Neuronal stem cell (in vitro differentiated cells): ENCODE measurements around the gene TMEM254.

Experiments
- DNase-seq: peaks from one replicate; pipeline ENCODE4 v3.0.0-alpha.2; 2013; ENCODE audit warnings: low spot score
- H2AFZ ChIP-seq: one replicate; pipeline ENCODE4 v1.6.1; 2013; ENCODE audit warnings: mild to moderate bottlenecking, low read length, inconsistent platforms
- H2AK5ac ChIP-seq: 2 replicates; pipeline ENCODE4 v1.6.1; 2013; ENCODE audit warnings: low read depth, mild to moderate bottlenecking, inconsistent platforms, low read length, moderate library complexity, mixed read lengths
- H2BK120ac ChIP-seq: 2 replicates; pipeline ENCODE4 v1.6.1; 2013; ENCODE audit warnings: low read depth, mild to moderate bottlenecking, inconsistent platforms, low read length, moderate library complexity, mixed read lengths
- H2BK12ac ChIP-seq: one replicate; pipeline ENCODE4 v1.6.1; 2013; ENCODE audit warnings: low read length, inconsistent platforms
- H2BK15ac ChIP-seq: 2 replicates; pipeline ENCODE4 v1.6.1; 2013; ENCODE audit warnings: mild to moderate bottlenecking, low read length, inconsistent platforms, mixed read lengths
- H2BK5ac ChIP-seq: one replicate; pipeline ENCODE4 v1.6.1; 2013; ENCODE audit warnings: inconsistent platforms, mild to moderate bottlenecking, low read length, moderate library complexity
- H3K14ac ChIP-seq: one replicate; pipeline ENCODE4 v1.6.1; 2013; ENCODE audit warnings: low read length, inconsistent platforms
- H3K18ac ChIP-seq: 2 replicates; pipeline ENCODE4 v1.6.1; 2013; ENCODE audit warnings: low read length, inconsistent platforms
- H3K23ac ChIP-seq: 2 replicates; pipeline ENCODE4 v1.6.1; 2013; ENCODE audit warnings: low read depth, mild to moderate bottlenecking, mixed read lengths, low read length, inconsistent platforms; ENCODE audit not compliant: poor library complexity
- H3K27ac ChIP-seq: replicated peaks from 3 replicates; pipeline ENCODE4 v1.5.1; 2013; ENCODE audit warnings: low read length, inconsistent platforms
- H3K27me3 ChIP-seq, 3 experiments: 2 replicates each; pipeline ENCODE4 v1.6.1; 2013; ENCODE audit warnings: low read length in 3 of 3, mild to moderate bottlenecking in 2 of 3, inconsistent platforms in 1 of 3, low read depth in 1 of 3, mixed read lengths in 1 of 3, moderate library complexity in 1 of 3; ENCODE audit not compliant: control insufficient read depth in 3 of 3, insufficient read depth in 3 of 3
- H3K36me3 ChIP-seq, 2 donors: replicated peaks in 1 of 2; 2 replicates each; pipeline ENCODE4 v1.6.1; 2013; ENCODE audit warnings: low read length in 2 of 2; ENCODE audit not compliant: control insufficient read depth in 2 of 2, insufficient read depth in 2 of 2
- H3K4ac ChIP-seq: 2 replicates; pipeline ENCODE4 v1.6.1; 2013; ENCODE audit warnings: inconsistent platforms, mild to moderate bottlenecking, low read length, moderate library complexity
- H3K4me1 ChIP-seq, 2 donors: 1 replicate in 1 of 2; 2 replicates in 1 of 2; pipeline ENCODE4 v1.6.1; 2013; ENCODE audit warnings: low read length in 2 of 2, low read depth in 1 of 2; ENCODE audit not compliant: control insufficient read depth in 2 of 2, insufficient read depth in 1 of 2
- H3K4me2 ChIP-seq: one replicate; pipeline ENCODE4 v1.6.1; 2013; ENCODE audit warnings: mild to moderate bottlenecking, low read length, inconsistent platforms; ENCODE audit not compliant: insufficient read depth, poor library complexity, severe bottlenecking
- H3K4me3 ChIP-seq, 2 donors: 2 replicates each; pipeline ENCODE4 v1.5.1; 2013; ENCODE audit warnings: low read length in 2 of 2, mild to moderate bottlenecking in 2 of 2, inconsistent platforms in 1 of 2, moderate library complexity in 1 of 2
- H3K79me1 ChIP-seq: one replicate; pipeline ENCODE4 v1.6.1; 2013; ENCODE audit warnings: low read depth, mild to moderate bottlenecking, inconsistent platforms, low read length, moderate library complexity
- H3K9ac ChIP-seq: one replicate; pipeline ENCODE4 v1.6.1; 2013; ENCODE audit warnings: mild to moderate bottlenecking, low read depth, low read length, inconsistent platforms; ENCODE audit not compliant: poor library complexity
- H3K9me3 ChIP-seq, 2 donors: replicated peaks in 1 of 2; 2 replicates each; pipeline versions ENCODE3 to v1.6.1; 2013; ENCODE audit warnings: low read length in 2 of 2, mild to moderate bottlenecking in 2 of 2, inconsistent platforms in 1 of 2, low read depth in 1 of 2, mixed read lengths in 1 of 2, moderate library complexity in 1 of 2; ENCODE audit not compliant: control insufficient read depth in 2 of 2, insufficient read depth in 1 of 2
- H4K8ac ChIP-seq: one replicate; pipeline ENCODE4 v1.6.1; 2013; ENCODE audit warnings: low read depth, mild to moderate bottlenecking, inconsistent platforms, low read length, moderate library complexity
- H4K91ac ChIP-seq: one replicate; pipeline ENCODE4 v1.6.1; 2013; ENCODE audit warnings: low read length, low read depth, mild to moderate bottlenecking, inconsistent platforms; ENCODE audit not compliant: poor library complexity
- WGBS, 2 donors: extraction: QIAGEN DNeasy Blood & Tissue Kit; methylation state at CpG; one replicate each; pipeline ENCODE4 v1.1.7; 2013; ENCODE audit warnings: missing lambda C conversion rate in 2 of 2, mixed read lengths in 1 of 2; ENCODE audit not compliant: insufficient read length in 2 of 2, insufficient replicate concordance in 1 of 2; ENCODE audit errors: extremely low coverage in 2 of 2; 5-methylcytosine and 5-hydroxymethylcytosine counted together

Gene TMEM254

DNA sequence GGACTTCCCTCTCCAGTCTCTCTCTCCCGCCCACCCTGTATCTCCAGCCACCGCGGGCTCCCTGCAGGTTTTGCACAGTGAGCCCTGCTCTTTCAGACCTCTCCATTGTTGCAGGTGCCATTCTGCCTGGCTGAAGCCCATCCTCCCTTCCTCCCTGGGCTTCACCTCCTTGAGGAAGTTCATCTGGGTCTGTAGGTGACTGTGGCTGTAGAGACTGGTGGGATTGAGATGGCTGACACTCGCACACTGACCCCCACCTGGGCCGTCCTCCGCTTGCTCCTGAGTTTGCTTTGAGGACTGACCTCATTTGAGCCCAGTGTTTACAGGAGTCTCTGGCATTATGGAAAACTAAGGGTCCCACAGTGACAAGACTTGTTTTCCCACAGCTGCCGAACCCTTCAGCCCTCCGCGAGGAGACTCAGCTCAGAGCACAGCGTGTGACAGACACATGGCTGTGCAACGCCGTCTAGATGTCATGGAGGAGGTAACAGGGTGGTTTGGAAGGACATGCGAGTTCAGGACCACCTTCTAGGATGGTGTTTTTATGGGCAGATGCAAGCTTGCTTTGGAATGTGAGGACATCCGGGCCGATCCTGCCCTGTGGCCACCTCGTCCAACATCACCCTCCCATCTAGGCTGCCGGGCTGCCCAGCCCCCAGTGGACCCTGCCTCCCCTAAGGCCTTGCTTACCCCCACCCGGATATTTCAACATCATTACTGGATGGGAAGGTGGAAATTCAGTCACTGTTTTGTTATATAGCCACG lies 63.4 kb downstream of the TMEM254 start:
- Histone ChIP-seq H4K91ac (no peak overlapping the region), H4K8ac (no peak overlapping the region), H2BK5ac (no peak overlapping the region), H2BK120ac (no peak overlapping the region), H3K9ac (peak overlapping the region; percentile 30), H3K27me3 (no peaks in the 10 kb centered on the region), H3K23ac (no peak overlapping the region), H3K9me3 (no peaks in the 10 kb centered on the region), H3K27ac (no peak overlapping the region), H2BK12ac (no peak overlapping the region), H2AFZ (no peak overlapping the region), H3K4me1 (peaks cover 7 to 8% of the 10 kb centered on the region in 2 donors), H2AK5ac (no peak overlapping the region), H3K18ac (no peak overlapping the region), H3K14ac (peak overlapping the region; percentile 1), H3K4me3 (peak overlapping the region in 1 of 2 donors; percentile 0), H3K4me2 (no peak overlapping the region), H3K36me3 (no peaks in the 10 kb centered on the region), H3K4ac (no peak overlapping the region), H3K79me1 (no peaks in the 10 kb centered on the region), H2BK15ac (no peak overlapping the region)
- no CpG with 5 or more reads among the region's 19 CpGs for WGBS, 2 donors
- no peak for DNase-seq
